Hepatocyte (in vitro differentiated cells): Measurements from ENCODE around the gene KRTAP10-8. TPM values are rescaled to one million over a fixed set of nuclear protein-coding genes. Genes with fewer than 3 reads are reported as not detected.

Source experiments
- DNase-seq: peaks from one replicate; pipeline ENCODE4 v3.0.0-alpha.2; 2016; ENCODE audit warnings: low spot score
- H2AFZ ChIP-seq: fragments of 200-600 bp; sonication (generic); 2 replicates; pipeline ENCODE4 v1.6.0; 2016; ENCODE audit warnings: antibody characterized with exemption, mild to moderate bottlenecking
- H3K27ac ChIP-seq: fragments of 200-600 bp; sonication (generic); 2 replicates; pipeline ENCODE4 v1.5.1; 2016; ENCODE audit warnings: mild to moderate bottlenecking
- H3K27me3 ChIP-seq: fragments of 200-600 bp; sonication (generic); 2 replicates; pipeline ENCODE4 v1.6.1; 2016
- H3K36me3 ChIP-seq: fragments of 200-600 bp; sonication (generic); replicated peaks from 2 replicates; pipeline ENCODE4 v1.5.1; 2016; ENCODE audit warnings: low read depth; ENCODE audit not compliant: insufficient read depth
- H3K4me1 ChIP-seq: fragments of 200-600 bp; sonication (generic); 2 replicates; pipeline ENCODE4 v1.5.1; 2016; ENCODE audit warnings: mild to moderate bottlenecking, moderate library complexity; ENCODE audit not compliant: insufficient read depth
- H3K4me2 ChIP-seq: fragments of 200-600 bp; sonication (generic); 2 replicates; pipeline ENCODE4 v1.6.0; 2016
- H3K4me3 ChIP-seq: fragments of 200-600 bp; sonication (generic); 2 replicates; pipeline ENCODE4 v1.5.1; 2016; ENCODE audit warnings: mild to moderate bottlenecking
- H3K79me2 ChIP-seq: fragments of 200-600 bp; sonication (generic); 2 replicates; pipeline ENCODE4 v1.6.0; 2017; ENCODE audit warnings: mild to moderate bottlenecking
- H3K9me2 ChIP-seq: fragments of 200-600 bp; sonication (generic); replicated peaks from 2 replicates; pipeline ENCODE4 v1.6.0; 2017; ENCODE audit warnings: mild to moderate bottlenecking; ENCODE audit not compliant: insufficient read depth
- H3K9me3 ChIP-seq: fragments of 200-600 bp; sonication (generic); 2 replicates; pipeline ENCODE4 v1.5.1; 2016; ENCODE audit warnings: low read depth, mild to moderate bottlenecking
- H4K20me1 ChIP-seq: fragments of 200-600 bp; sonication (generic); 2 replicates; pipeline ENCODE4 v1.6.0; 2016; ENCODE audit warnings: mild to moderate bottlenecking; ENCODE audit not compliant: insufficient read depth, poor library complexity, severe bottlenecking
- EZH2 ChIP-seq: fragments of 200-600 bp; sonication (generic); IDR thresholded peaks from 2 replicates; pipeline ENCODE4 v1.6.1; 2016; ENCODE audit warnings: antibody characterized with exemption, mild to moderate bottlenecking, borderline replicate concordance
- EZH2phosphoT487 ChIP-seq: fragments of 200-600 bp; sonication (generic); IDR thresholded peaks from one replicate; pipeline ENCODE4 v1.6.1; 2018; ENCODE audit warnings: antibody characterized with exemption, mild to moderate bottlenecking, low read depth, moderate library complexity; ENCODE audit not compliant: unreplicated experiment, severe bottlenecking
- WGBS: methylation state at CpG from one replicate; pipeline ENCODE4 v1.1.6; 2016; ENCODE audit warnings: low lambda C conversion rate; ENCODE audit errors: missing lambda C conversion rate; 5-methylcytosine and 5-hydroxymethylcytosine counted together
- polyA plus RNA-seq: library from polyadenylated mRNA; unstranded; fragments of >200 nt; fragmentation: Nextera tagmentation; extraction: Ambion mirVana; gene quantifications from 2 replicates; pipeline ENCODE4 v1.2.1, GENCODE V29; 2016
- total RNA-seq: library from RNA; depleted of rRNA; stranded (reverse); fragments of >200 nt; gene quantifications from 2 replicates; pipeline ENCODE4 v1.2.3, GENCODE V29; 2014
- TF ChIP-seq, protein P1 (sequence below): fragments of 200-600 bp; sonication (generic); IDR thresholded peaks from 2 replicates; pipeline ENCODE4 v1.5.1; 2016; ENCODE audit warnings: antibody characterized with exemption, mild to moderate bottlenecking; ENCODE audit not compliant: poor library complexity

KRTAP10-8 gene
- total and polyA plus RNA-seq, 2 experiments from 2014 or later: not detected

DNA sequence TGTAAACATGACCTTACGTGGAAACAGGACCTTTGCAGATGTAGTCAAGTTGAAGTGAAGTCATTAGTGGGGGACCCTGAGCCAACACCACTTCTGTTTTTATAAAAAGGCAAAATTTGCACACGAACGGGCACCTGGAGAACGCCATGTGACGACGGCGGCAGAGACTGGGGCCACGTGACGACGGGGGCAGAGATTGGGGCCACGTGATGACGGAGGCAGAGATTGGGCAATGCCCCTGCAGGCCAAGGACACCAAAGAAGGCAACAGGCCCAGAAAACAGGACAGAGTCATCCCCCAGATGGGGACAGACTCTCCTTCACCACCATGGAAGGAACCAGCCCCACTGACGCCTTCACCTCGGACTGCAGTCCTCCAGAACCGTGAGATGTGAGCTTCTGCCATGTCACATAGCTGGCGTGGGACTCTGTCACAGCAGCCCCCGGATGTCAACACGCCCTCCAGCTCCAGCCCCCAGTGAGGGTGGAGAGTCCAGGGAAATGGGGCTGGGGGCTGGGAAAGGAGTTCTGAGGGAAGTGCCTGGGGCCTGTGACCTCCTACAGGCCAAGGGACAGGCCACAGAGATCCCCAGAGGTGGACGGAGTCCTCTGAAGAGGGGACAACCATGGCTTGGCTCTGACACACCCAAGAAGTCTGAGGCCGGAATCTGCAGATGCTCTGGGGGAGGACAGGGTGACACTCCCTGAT lies 38.5 kb downstream of the KRTAP10-8 start:
- no peak overlapping the region for H2AFZ ChIP-seq
- H3K27ac ChIP-seq: no peak overlapping the region
- TF ChIP-seq EZH2phosphoT487 (no peak), EZH2 (no peak)
- TF ChIP-seq, protein P1, sequence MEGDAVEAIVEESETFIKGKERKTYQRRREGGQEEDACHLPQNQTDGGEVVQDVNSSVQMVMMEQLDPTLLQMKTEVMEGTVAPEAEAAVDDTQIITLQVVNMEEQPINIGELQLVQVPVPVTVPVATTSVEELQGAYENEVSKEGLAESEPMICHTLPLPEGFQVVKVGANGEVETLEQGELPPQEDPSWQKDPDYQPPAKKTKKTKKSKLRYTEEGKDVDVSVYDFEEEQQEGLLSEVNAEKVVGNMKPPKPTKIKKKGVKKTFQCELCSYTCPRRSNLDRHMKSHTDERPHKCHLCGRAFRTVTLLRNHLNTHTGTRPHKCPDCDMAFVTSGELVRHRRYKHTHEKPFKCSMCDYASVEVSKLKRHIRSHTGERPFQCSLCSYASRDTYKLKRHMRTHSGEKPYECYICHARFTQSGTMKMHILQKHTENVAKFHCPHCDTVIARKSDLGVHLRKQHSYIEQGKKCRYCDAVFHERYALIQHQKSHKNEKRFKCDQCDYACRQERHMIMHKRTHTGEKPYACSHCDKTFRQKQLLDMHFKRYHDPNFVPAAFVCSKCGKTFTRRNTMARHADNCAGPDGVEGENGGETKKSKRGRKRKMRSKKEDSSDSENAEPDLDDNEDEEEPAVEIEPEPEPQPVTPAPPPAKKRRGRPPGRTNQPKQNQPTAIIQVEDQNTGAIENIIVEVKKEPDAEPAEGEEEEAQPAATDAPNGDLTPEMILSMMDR: no peak
- H3K27me3 ChIP-seq: no peaks in the 10 kb centered on the region
- DNase-seq: no peak
- H3K9me3 ChIP-seq: no peaks in the 10 kb centered on the region
- H3K79me2 ChIP-seq: no peaks in the 10 kb centered on the region
- H3K4me1 ChIP-seq: no peaks in the 10 kb centered on the region
- H4K20me1 ChIP-seq: no peaks in the 10 kb centered on the region
- no peaks in the 10 kb centered on the region for H3K9me2 ChIP-seq
- H3K4me3 ChIP-seq: no peak overlapping the region
- 92% methylated on average over 20 of the region's 20 CpGs for WGBS
- no peak overlapping the region for H3K4me2 ChIP-seq
- H3K36me3 ChIP-seq: no peaks in the 10 kb centered on the region

DNA sequence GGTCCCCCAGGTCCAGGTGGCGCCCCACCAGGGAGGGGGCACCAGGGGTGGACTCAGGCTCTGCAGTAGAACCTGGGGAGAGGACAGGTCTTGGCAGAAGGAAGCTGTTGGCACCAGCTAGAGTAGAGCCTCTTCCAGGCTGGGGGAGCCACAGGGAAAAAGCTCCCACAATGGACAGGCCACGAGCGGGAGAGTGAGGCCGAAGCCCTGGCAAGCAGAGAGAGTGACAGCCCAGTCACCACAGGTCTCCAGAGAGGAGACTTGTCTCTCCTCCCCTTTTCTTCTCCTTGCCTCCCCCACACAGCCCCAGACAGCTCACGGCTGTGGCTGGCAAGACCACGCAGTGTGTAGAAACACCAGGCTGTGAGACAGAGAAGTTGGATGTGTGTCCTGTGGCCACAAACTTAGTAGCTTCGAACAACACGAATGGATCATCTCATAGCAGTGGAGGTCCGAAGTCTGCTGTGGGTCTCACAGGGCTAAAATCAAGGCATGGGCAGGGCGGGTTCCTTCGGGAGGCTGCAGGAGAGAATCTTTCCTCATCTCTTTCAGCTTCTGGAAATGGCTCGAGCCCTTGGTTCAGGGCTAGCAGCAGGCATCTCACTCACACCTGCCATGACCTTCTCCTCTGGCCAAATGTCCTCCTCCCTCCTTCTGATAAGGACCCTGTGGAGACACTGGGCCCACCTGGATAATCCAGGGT lies 39.2 kb downstream of the KRTAP10-8 start:
- TF ChIP-seq EZH2: no peak
- TF ChIP-seq, protein P1: no peak
- no peak for TF ChIP-seq EZH2phosphoT487
- H3K4me2 ChIP-seq: no peak overlapping the region
- H3K27ac ChIP-seq: no peak overlapping the region
- H3K4me3 ChIP-seq: no peak overlapping the region
- WGBS: 94% methylated on average over 12 of the region's 12 CpGs
- H4K20me1 ChIP-seq: no peaks in the 10 kb centered on the region
- H3K9me3 ChIP-seq: no peaks in the 10 kb centered on the region
- no peak for DNase-seq
- H3K79me2 ChIP-seq: no peaks in the 10 kb centered on the region
- H3K4me1 ChIP-seq: no peaks in the 10 kb centered on the region
- H3K27me3 ChIP-seq: no peaks in the 10 kb centered on the region
- H2AFZ ChIP-seq: no peak overlapping the region
- H3K9me2 ChIP-seq: no peaks in the 10 kb centered on the region
- H3K36me3 ChIP-seq: no peaks in the 10 kb centered on the region

DNA sequence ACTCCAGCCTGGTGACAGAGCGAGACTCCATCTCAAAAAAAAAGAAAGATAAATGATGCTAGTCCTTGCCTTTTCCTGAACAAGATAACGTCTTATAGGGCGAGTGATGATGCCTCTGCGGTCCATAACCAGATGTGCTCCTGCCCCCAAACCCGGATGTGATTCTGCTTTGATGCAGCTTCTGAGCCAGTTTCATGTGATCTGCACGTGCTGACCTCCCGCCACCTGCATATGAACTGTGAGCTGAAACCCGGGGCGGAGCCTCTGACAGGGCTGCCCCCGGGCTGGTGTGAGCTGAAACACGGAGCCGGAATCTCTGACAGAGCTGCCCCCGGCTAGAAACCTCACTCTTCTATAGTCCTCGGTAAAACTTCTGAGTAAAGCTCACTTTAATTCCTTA lies 41.2 kb downstream of the KRTAP10-8 start:
- no peak for DNase-seq
- Histone ChIP-seq H3K9me3 (no peaks in the 10 kb centered on the region), H3K9me2 (no peaks in the 10 kb centered on the region), H2AFZ (no peak overlapping the region), H3K36me3 (no peaks in the 10 kb centered on the region), H4K20me1 (no peaks in the 10 kb centered on the region), H3K27me3 (no peaks in the 10 kb centered on the region), H3K4me2 (no peak overlapping the region), H3K79me2 (no peaks in the 10 kb centered on the region), H3K4me1 (no peaks in the 10 kb centered on the region), H3K27ac (no peak overlapping the region), H3K4me3 (no peak overlapping the region)
- WGBS: 71% methylated on average over 14 of the region's 14 CpGs
- TF ChIP-seq, protein P1: no peak
- TF ChIP-seq EZH2phosphoT487 (no peak), EZH2 (no peak)
